ENCODE measurements around the gene PMVK. TPM values are rescaled to one million over a fixed set of nuclear protein-coding genes. Genes with fewer than 3 reads are reported as not detected.

The PMVK gene
- total RNA-seq, 1 experiment from 2014 or later, result 24.0 TPM

DNA sequence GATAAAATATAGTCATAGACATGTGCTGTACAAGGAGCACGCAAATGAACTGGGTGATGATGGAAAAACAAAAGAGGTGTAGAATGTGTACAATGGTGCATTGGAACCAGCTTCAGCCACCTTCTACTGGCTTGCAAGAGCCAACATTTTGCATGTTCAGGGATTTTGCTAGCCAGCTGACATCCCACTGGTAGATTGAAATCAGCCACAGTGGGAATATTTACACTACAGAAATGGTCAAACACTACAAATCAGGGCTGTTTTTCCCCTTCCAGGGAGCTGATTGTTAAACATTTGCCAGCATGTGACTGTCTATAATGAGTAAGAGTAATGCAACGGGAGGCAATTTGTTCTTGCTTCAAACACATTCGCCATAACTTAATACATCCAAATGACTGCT lies 23.2 kb downstream of the PMVK start:
- no peak overlapping the region for H3K4me3 ChIP-seq (replicated peaks in 1 of 2; ENCODE audit: low read depth in 1 of 2, low read length in 2 of 2)
- no peak overlapping the region for H3K4me2 ChIP-seq (ENCODE audit: low read length)
- H2AFZ ChIP-seq (ENCODE audit: low read depth, low read length, poor library complexity, severe bottlenecking), result no peak overlapping the region
- CTCF ChIA-PET, result interaction anchor here (1.0 kb wide), 1 partner anchor 31 kb away, joined by 3 read pairs; no protein-coding TSS in a partner anchor
- no peak for ATAC-seq
- no peaks in the 10 kb centered on the region for H4K20me1 ChIP-seq (ENCODE audit: insufficient read depth)
- no peaks in the 10 kb centered on the region for H3K36me3 ChIP-seq (ENCODE audit: control insufficient read depth in 1 of 2, insufficient read depth in 2 of 2, low read length in 2 of 2)
- H3K9ac ChIP-seq (ENCODE audit: low read length), result no peak overlapping the region
- TF ChIP-seq EZH2 (IDR thresholded peaks at IDR 0.05), result no peak
- no peak for TF ChIP-seq YY1 (IDR thresholded peaks at IDR 0.05; ENCODE audit: extremely low read depth, insufficient replicate concordance, low read depth, low read length)
- TF ChIP-seq POLR2A (IDR thresholded peaks at IDR 0.05; ENCODE audit: borderline replicate concordance, extremely low read depth, insufficient read depth, insufficient read length), result no peak
- TF ChIP-seq, protein P1, sequence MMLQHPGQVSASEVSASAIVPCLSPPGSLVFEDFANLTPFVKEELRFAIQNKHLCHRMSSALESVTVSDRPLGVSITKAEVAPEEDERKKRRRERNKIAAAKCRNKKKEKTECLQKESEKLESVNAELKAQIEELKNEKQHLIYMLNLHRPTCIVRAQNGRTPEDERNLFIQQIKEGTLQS (IDR thresholded peaks at IDR 0.05), result no peak
- no peak for TF ChIP-seq ELF1 (IDR thresholded peaks at IDR 0.05; ENCODE audit: borderline replicate concordance, low read depth)
- no peak for TF ChIP-seq RAD21 (IDR thresholded peaks at IDR 0.05; ENCODE audit: low read depth)
- TF ChIP-seq JUND (IDR thresholded peaks at IDR 0.05), result no peak
- no peak for TF ChIP-seq SP1 (IDR thresholded peaks at IDR 0.05; ENCODE audit: low read depth)
- TF ChIP-seq, protein P2, sequence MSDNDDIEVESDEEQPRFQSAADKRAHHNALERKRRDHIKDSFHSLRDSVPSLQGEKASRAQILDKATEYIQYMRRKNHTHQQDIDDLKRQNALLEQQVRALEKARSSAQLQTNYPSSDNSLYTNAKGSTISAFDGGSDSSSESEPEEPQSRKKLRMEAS (IDR thresholded peaks at IDR 0.05), result no peak
- no peak for TF ChIP-seq POLR2AphosphoS5 (IDR thresholded peaks at IDR 0.05; ENCODE audit: low read depth, low read length)
- no peak for TF ChIP-seq FOSL1 (IDR thresholded peaks at IDR 0.05; ENCODE audit: low read depth)
- intact Hi-C loops (cut with micrococcal nuclease), result no loop called here
- BruUV-seq (replicated peaks), result no TSS peak
- H3K79me2 ChIP-seq (ENCODE audit: insufficient read depth, low read length), result no peaks in the 10 kb centered on the region
- RAD21 ChIA-PET (ENCODE audit: low non-redundant PET in 1 of 2, low total read pairs in 2 of 2, uncharacterized antibody in 2 of 2, unreplicated experiment in 2 of 2), result no interaction called here
- no peaks in the 10 kb centered on the region for H3K27me3 ChIP-seq (ENCODE audit: insufficient read depth, low read length)
- DNase-seq (ENCODE audit: low read depth, low spot score), result no peak
- POLR2A ChIA-PET, result interaction anchor here (1.3 kb wide), 1 partner anchor 19 kb away, joined by 4 read pairs; no protein-coding TSS in a partner anchor
- H3K4me1 ChIP-seq (ENCODE audit: control insufficient read depth in 1 of 2, insufficient read depth in 2 of 2, low read length in 2 of 2), result no peaks in the 10 kb centered on the region
- H3K27ac ChIP-seq (ENCODE audit: low read depth, low read length), result no peak overlapping the region
- no peaks in the 10 kb centered on the region for H3K9me2 ChIP-seq (ENCODE audit: insufficient read depth)
- peaks cover 0 to 9% of the 10 kb centered on the region in 2 experiments; a peak in 1 of 4 replicates for H3K9me3 ChIP-seq (ENCODE audit: control insufficient read depth in 1 of 2, insufficient read depth in 1 of 2, low read depth in 1 of 2, low read length in 2 of 2)

DNA sequence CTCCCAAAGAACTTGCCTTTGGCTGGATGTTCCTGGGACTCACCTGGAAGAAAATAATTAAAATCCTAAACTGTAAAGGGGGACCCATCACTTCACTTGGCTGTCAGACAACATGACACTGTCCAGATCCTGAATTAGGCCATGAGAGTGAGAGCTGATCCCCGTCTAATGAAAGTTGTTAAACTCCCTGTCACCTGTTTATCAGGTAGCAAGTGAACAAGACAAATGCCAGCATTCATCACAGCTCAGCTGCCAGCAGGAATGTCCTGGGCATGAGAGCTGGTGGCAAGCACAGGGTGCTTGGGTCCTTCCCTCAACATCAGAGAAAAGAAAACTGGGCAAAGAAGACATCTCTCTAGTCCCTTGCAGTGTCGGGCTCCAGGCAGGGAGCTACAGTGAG lies 23.8 kb downstream of the PMVK start:
- H4K20me1 ChIP-seq (ENCODE audit: insufficient read depth), result no peaks in the 10 kb centered on the region
- no peak overlapping the region for H3K9ac ChIP-seq (ENCODE audit: low read length)
- CTCF ChIA-PET, result interaction anchor here (0.6 to 1.0 kb wide), 3 partner anchors 10 to 31 kb away, joined by 3 read pairs; partner anchors contain the start of gene PMVK
- H3K9me2 ChIP-seq (ENCODE audit: insufficient read depth), result no peaks in the 10 kb centered on the region
- H3K27me3 ChIP-seq (ENCODE audit: insufficient read depth, low read length), result no peaks in the 10 kb centered on the region
- no peak overlapping the region for H3K4me2 ChIP-seq (ENCODE audit: low read length)
- H3K9me3 ChIP-seq (ENCODE audit: control insufficient read depth in 1 of 2, insufficient read depth in 1 of 2, low read depth in 1 of 2, low read length in 2 of 2), result peaks cover 0 to 10% of the 10 kb centered on the region in 2 experiments; a peak in 1 of 4 replicates
- no peaks in the 10 kb centered on the region for H3K79me2 ChIP-seq (ENCODE audit: insufficient read depth, low read length)
- no peaks in the 10 kb centered on the region for H3K4me1 ChIP-seq (ENCODE audit: control insufficient read depth in 1 of 2, insufficient read depth in 2 of 2, low read length in 2 of 2)
- no peak overlapping the region for H3K4me3 ChIP-seq (replicated peaks in 1 of 2; ENCODE audit: low read depth in 1 of 2, low read length in 2 of 2)
- RAD21 ChIA-PET (ENCODE audit: low non-redundant PET in 1 of 2, low total read pairs in 2 of 2, uncharacterized antibody in 2 of 2, unreplicated experiment in 2 of 2), result no interaction called here
- no peaks in the 10 kb centered on the region for H3K36me3 ChIP-seq (ENCODE audit: control insufficient read depth in 1 of 2, insufficient read depth in 2 of 2, low read length in 2 of 2)
- no peak overlapping the region for H3K27ac ChIP-seq (ENCODE audit: low read depth, low read length)
- DNase-seq (ENCODE audit: low read depth, low spot score), result no peak
- POLR2A ChIA-PET, result interaction anchor here (1.3 kb wide), 1 partner anchor 19 kb away, joined by 4 read pairs; no protein-coding TSS in a partner anchor
- intact Hi-C loops (cut with micrococcal nuclease), result no loop called here
- BruUV-seq (replicated peaks), result no TSS peak
- H2AFZ ChIP-seq (ENCODE audit: low read depth, low read length, poor library complexity, severe bottlenecking), result no peak overlapping the region
- no peak for ATAC-seq
- TF ChIP-seq POLR2A (IDR thresholded peaks at IDR 0.05; ENCODE audit: borderline replicate concordance, extremely low read depth, insufficient read depth, insufficient read length), result no peak
- TF ChIP-seq ELF1 (IDR thresholded peaks at IDR 0.05; ENCODE audit: borderline replicate concordance, low read depth), result no peak
- no peak for TF ChIP-seq ZNF274 (IDR thresholded peaks at IDR 0.05; ENCODE audit: low read depth, low read length)
- TF ChIP-seq, protein P3, sequence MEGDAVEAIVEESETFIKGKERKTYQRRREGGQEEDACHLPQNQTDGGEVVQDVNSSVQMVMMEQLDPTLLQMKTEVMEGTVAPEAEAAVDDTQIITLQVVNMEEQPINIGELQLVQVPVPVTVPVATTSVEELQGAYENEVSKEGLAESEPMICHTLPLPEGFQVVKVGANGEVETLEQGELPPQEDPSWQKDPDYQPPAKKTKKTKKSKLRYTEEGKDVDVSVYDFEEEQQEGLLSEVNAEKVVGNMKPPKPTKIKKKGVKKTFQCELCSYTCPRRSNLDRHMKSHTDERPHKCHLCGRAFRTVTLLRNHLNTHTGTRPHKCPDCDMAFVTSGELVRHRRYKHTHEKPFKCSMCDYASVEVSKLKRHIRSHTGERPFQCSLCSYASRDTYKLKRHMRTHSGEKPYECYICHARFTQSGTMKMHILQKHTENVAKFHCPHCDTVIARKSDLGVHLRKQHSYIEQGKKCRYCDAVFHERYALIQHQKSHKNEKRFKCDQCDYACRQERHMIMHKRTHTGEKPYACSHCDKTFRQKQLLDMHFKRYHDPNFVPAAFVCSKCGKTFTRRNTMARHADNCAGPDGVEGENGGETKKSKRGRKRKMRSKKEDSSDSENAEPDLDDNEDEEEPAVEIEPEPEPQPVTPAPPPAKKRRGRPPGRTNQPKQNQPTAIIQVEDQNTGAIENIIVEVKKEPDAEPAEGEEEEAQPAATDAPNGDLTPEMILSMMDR (IDR thresholded peaks at IDR 0.05 in 2 of 3, conservative IDR thresholded peaks at IDR 0.05 in 1 of 3; ENCODE audit: borderline replicate concordance in 1 of 3, insufficient read depth in 1 of 3, low read depth in 2 of 3, low read length in 2 of 3), result no peak
- no peak for TF ChIP-seq EGR1 (IDR thresholded peaks at IDR 0.05; ENCODE audit: low read depth)
- TF ChIP-seq TCF7L2 (IDR thresholded peaks at IDR 0.05; ENCODE audit: borderline replicate concordance, extremely low read depth, insufficient read depth, insufficient read length), result no peak

All from HCT116 (cell line).